OCI-LY7 (cell line): ENCODE data around the gene DOCK4. TPM values are rescaled to one million over a fixed set of nuclear protein-coding genes. Genes with fewer than 3 reads are reported as not detected.

Source experiments
- BruUV-seq: library from RNA; stranded (reverse); fragments of 400-500 nt; replicated peaks from 2 replicates; lab custom pipeline; 2021; lab: Mats Ljungman, UMichigan
- CTCF ChIA-PET: fragments of 300-600 bp; sonication (Branson Sonifier 250); formaldehyde crosslinking; loops from one replicate; lab custom pipeline; 2022; ENCODE audit warnings: antibody characterized with exemption; ENCODE audit not compliant: unreplicated experiment; lab: Charles Lee
- POLR2A ChIA-PET: fragments of 300-600 bp; sonication (Branson Sonifier 250); formaldehyde crosslinking; loops from one replicate; lab custom pipeline; 2022; ENCODE audit warnings: antibody characterized with exemption; lab: Charles Lee
- DNase-seq: peaks from one replicate; pipeline ENCODE4 v3.0.0-alpha.2; 2015; ENCODE audit warnings: low spot score
- H2AFZ ChIP-seq: fragments of 200-600 bp; sonication (generic), shearing (Covaris generic); 2 replicates; pipeline ENCODE4 v1.6.1; 2014; ENCODE audit warnings: mild to moderate bottlenecking, antibody characterized with exemption, low read length, moderate library complexity
- H3K27ac ChIP-seq: fragments of 200-600 bp; sonication (generic); 2 replicates; pipeline ENCODE4 v1.5.1; 2014; ENCODE audit warnings: mixed run types, low read depth, mild to moderate bottlenecking, moderate library complexity, low read length, inconsistent platforms; ENCODE audit not compliant: poor library complexity, severe bottlenecking
- H3K36me3 ChIP-seq: fragments of 200-600 bp; sonication (generic); 2 replicates; pipeline ENCODE4 v1.6.1; 2014; ENCODE audit warnings: mild to moderate bottlenecking, antibody characterized with exemption, low read length, moderate library complexity, mixed read lengths; ENCODE audit not compliant: insufficient read depth
- H3K4me1 ChIP-seq: fragments of 200-600 bp; sonication (generic); 2 replicates; pipeline ENCODE4 v1.5.1; 2014; ENCODE audit warnings: mild to moderate bottlenecking, low read length; ENCODE audit not compliant: insufficient read depth, poor library complexity, severe bottlenecking
- H3K4me2 ChIP-seq: fragments of 200-600 bp; sonication (generic); 2 replicates; pipeline ENCODE4 v1.6.1; 2014; ENCODE audit warnings: mild to moderate bottlenecking, low read length
- H3K4me3 ChIP-seq: fragments of 200-600 bp; sonication (generic); 2 replicates; pipeline ENCODE4 v1.5.1; 2014; ENCODE audit warnings: mild to moderate bottlenecking, low read depth, low read length; ENCODE audit not compliant: poor library complexity, severe bottlenecking
- H3K79me2 ChIP-seq: fragments of 200-600 bp; sonication (generic); 2 replicates; pipeline ENCODE4 v1.6.1; 2016; ENCODE audit warnings: low read depth, mild to moderate bottlenecking, low read length, moderate library complexity, mixed read lengths; ENCODE audit not compliant: insufficient read depth
- H3K9me2 ChIP-seq: fragments of 200-600 bp; sonication (generic); 2 replicates; pipeline ENCODE4 v1.6.1; 2016; ENCODE audit warnings: mild to moderate bottlenecking, low read length, mixed read lengths; ENCODE audit not compliant: insufficient read depth
- H3K9me3 ChIP-seq: fragments of 200-600 bp; sonication (generic); 2 replicates; pipeline ENCODE4 v1.6.1; 2014; ENCODE audit warnings: mild to moderate bottlenecking, mixed run types, low read length, mixed read lengths
- H4K20me1 ChIP-seq: fragments of 200-600 bp; sonication (generic); 2 replicates; pipeline ENCODE4 v1.6.1; 2014; ENCODE audit warnings: mild to moderate bottlenecking, antibody characterized with exemption, low read length, moderate library complexity, mixed read lengths; ENCODE audit not compliant: insufficient read depth
- EZH2phosphoT487 ChIP-seq: fragments of 200-600 bp; sonication (generic); IDR thresholded peaks from 2 replicates; pipeline ENCODE4 v1.6.1; 2018; ENCODE audit warnings: low read depth, borderline replicate concordance, mild to moderate bottlenecking, mixed run types, antibody characterized with exemption, low read length, moderate library complexity, mixed read lengths
- intact Hi-C: fragments of 100-400 bp; cut with micrococcal nuclease; formaldehyde crosslinking; loops from one replicate; pipeline ENCODE4 v1.10.0; 2022; ENCODE audit not compliant: unreplicated experiment
- total RNA-seq, 2 experiments: library from RNA; depleted of rRNA in 1 of 2; stranded (reverse); fragments of >200 nt in 1 of 2; shearing (Covaris generic) in 1 of 2; gene quantifications; 2 replicates each; pipeline ENCODE4 v1.2.3, GENCODE V29; 2014 to 2022
- TF ChIP-seq, protein P1 (sequence below): fragments of 200-600 bp; sonication (generic); conservative IDR thresholded peaks from 2 replicates; pipeline ENCODE4 v1.5.1; 2014; ENCODE audit warnings: mild to moderate bottlenecking, antibody characterized with exemption, low read length, moderate library complexity, mixed read lengths

Gene DOCK4
- total RNA-seq, 2 experiments from 2014 or later = 0.91 to 4.9 TPM

GRCh38 chr7:112162784-112163506 is 43.3 kb downstream of the DOCK4 start:
- no peak for TF ChIP-seq EZH2phosphoT487
- TF ChIP-seq, protein P1, sequence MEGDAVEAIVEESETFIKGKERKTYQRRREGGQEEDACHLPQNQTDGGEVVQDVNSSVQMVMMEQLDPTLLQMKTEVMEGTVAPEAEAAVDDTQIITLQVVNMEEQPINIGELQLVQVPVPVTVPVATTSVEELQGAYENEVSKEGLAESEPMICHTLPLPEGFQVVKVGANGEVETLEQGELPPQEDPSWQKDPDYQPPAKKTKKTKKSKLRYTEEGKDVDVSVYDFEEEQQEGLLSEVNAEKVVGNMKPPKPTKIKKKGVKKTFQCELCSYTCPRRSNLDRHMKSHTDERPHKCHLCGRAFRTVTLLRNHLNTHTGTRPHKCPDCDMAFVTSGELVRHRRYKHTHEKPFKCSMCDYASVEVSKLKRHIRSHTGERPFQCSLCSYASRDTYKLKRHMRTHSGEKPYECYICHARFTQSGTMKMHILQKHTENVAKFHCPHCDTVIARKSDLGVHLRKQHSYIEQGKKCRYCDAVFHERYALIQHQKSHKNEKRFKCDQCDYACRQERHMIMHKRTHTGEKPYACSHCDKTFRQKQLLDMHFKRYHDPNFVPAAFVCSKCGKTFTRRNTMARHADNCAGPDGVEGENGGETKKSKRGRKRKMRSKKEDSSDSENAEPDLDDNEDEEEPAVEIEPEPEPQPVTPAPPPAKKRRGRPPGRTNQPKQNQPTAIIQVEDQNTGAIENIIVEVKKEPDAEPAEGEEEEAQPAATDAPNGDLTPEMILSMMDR = no peak
- Histone ChIP-seq H2AFZ (no peak overlapping the region), H3K4me3 (no peak overlapping the region), H3K79me2 (no peaks in the 10 kb centered on the region), H3K4me2 (no peak overlapping the region), H3K9me3 (no peaks in the 10 kb centered on the region), H3K27ac (no peak overlapping the region), H3K4me1 (no peaks in the 10 kb centered on the region), H3K36me3 (no peaks in the 10 kb centered on the region), H4K20me1 (no peaks in the 10 kb centered on the region), H3K9me2 (no peaks in the 10 kb centered on the region)
- POLR2A ChIA-PET = no interaction called here
- DNase-seq = no peak
- BruUV-seq = no TSS peak
- intact Hi-C loops = no loop called here
- CTCF ChIA-PET = no interaction called here

DNA sequence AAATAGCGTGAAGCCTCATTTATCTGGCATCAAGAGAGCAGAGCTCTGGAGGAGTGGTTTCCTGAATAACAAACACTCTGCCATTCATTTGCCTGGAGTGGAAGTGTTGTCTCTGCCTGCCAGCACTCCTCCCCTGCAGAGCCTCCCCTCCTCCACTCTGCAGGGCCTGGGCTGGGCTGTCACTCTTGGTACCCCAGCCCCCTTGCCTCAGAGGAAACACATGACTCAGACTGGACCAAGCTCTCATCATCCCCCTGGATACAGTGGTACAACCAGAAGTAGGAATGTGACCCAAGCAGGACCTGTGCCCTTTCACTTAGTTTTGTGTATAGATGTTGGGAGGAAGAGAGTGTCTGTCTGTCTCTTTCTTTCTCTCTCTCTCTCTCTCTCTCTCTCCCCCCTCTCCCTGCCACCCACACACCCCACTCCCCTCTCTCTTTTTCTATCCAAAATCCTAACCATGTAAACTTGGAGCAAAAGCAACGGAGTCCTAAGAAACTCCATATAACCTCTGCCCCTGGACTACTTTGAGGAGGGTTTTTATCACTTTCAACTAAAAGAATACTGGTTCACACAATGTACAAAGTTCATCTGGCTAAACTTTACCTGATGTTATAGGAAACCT is 43.9 kb downstream of the DOCK4 start:
- CTCF ChIA-PET = no interaction called here
- intact Hi-C loops = no loop called here
- Histone ChIP-seq H4K20me1 (no peaks in the 10 kb centered on the region), H3K9me2 (no peaks in the 10 kb centered on the region), H2AFZ (no peak overlapping the region), H3K4me2 (no peak overlapping the region), H3K27ac (no peak overlapping the region), H3K79me2 (no peaks in the 10 kb centered on the region), H3K4me1 (no peaks in the 10 kb centered on the region), H3K9me3 (no peaks in the 10 kb centered on the region), H3K4me3 (no peak overlapping the region), H3K36me3 (no peaks in the 10 kb centered on the region)
- no peak for TF ChIP-seq EZH2phosphoT487
- TF ChIP-seq, protein P1 = no peak
- no TSS peak for BruUV-seq
- POLR2A ChIA-PET = interaction anchor here (0.7 kb wide), 1 partner anchor 260 kb away, joined by 3 read pairs; no protein-coding TSS in a partner anchor
- DNase-seq = no peak
